Activated CD8-positive, alpha-beta T cell treated with anti-CD3 and anti-CD28 coated beads for 36 hours (primary cell): ENCODE data around the gene AFAP1. TPM values are rescaled to one million over a fixed set of nuclear protein-coding genes. Genes with fewer than 3 reads are reported as not detected.

ENCODE experiments used
- ATAC-seq: fragments of 200-7000 bp; cut with Tn5 transposase; one replicate; pipeline ENCODE4 v1.10.0; 2021; ENCODE audit warnings: mild to moderate bottlenecking, moderate library complexity
- CTCF ChIA-PET: fragments of 350-600 bp; sonication (Branson Sonifier 250); formaldehyde crosslinking; loops from one replicate; lab custom pipeline; 2021; ENCODE audit warnings: antibody characterized with exemption; lab: Charles Lee
- POLR2A ChIA-PET: fragments of 350-600 bp; sonication (Branson Sonifier 250); formaldehyde crosslinking; loops from one replicate; lab custom pipeline; 2021; ENCODE audit warnings: antibody characterized with exemption; lab: Charles Lee
- DNase-seq: peaks from one replicate; pipeline ENCODE4 v3.0.0-alpha.2; 2020
- H3K27ac Mint-ChIP-seq: one replicate; pipeline ENCODE4 v1.8.0; 2021; ENCODE audit warnings: mild to moderate bottlenecking, mixed read lengths
- H3K27me3 Mint-ChIP-seq: one replicate; pipeline ENCODE4 v1.8.0; 2021; ENCODE audit warnings: mixed read lengths
- H3K36me3 Mint-ChIP-seq: one replicate; pipeline ENCODE4 v1.8.0; 2021; ENCODE audit warnings: low read depth, mixed read lengths
- H3K4me1 Mint-ChIP-seq: one replicate; pipeline ENCODE4 v1.8.0; 2021; ENCODE audit warnings: low read depth, mixed read lengths
- H3K4me3 Mint-ChIP-seq: one replicate; pipeline ENCODE4 v1.8.0; 2021; ENCODE audit warnings: mild to moderate bottlenecking, moderate library complexity, mixed read lengths
- H3K9me3 Mint-ChIP-seq: one replicate; pipeline ENCODE4 v1.8.0; 2021; ENCODE audit warnings: mixed read lengths
- CTCF ChIP-seq: fragments of 200-600 bp; IDR thresholded peaks from one replicate; pipeline ENCODE4 v1.8.0; 2022; ENCODE audit warnings: antibody characterized with exemption, mild to moderate bottlenecking
- intact Hi-C: fragments of 100-400 bp; cut with micrococcal nuclease; formaldehyde crosslinking; loops from one replicate; pipeline ENCODE4 v1.10.0; 2022
- total RNA-seq, 2 experiments: library from RNA; stranded (reverse); gene quantifications; one replicate each; pipeline ENCODE4 v1.2.3, GENCODE V29; 2021

AFAP1 gene
- total RNA-seq, 2 experiments from 2014 or later = 25.5 to 26.5 TPM

GRCh38 chr4:7845493-7846128 is 94.0 kb downstream of the AFAP1 start:
- ATAC-seq (peak; percentile 40), DNase-seq (peak; percentile 52)
- intact Hi-C loops = no loop called here
- Mint-ChIP-seq H3K9me3 (no peaks in the 10 kb centered on the region), H3K36me3 (peaks cover 23% of the 10 kb centered on the region), H3K4me1 (peaks cover 34% of the 10 kb centered on the region), H3K4me3 (no peak overlapping the region), H3K27ac (no peak overlapping the region), H3K27me3 (no peaks in the 10 kb centered on the region)
- TF ChIP-seq CTCF = no peak
- ChIA-PET POLR2A (interaction anchor here (1.1 kb wide), 1 partner anchor 123 kb away, joined by 3 read pairs; no protein-coding TSS in a partner anchor), CTCF (interaction anchor here (1.1 to 2.9 kb wide), 10 partner anchors 19 to 67 kb away, joined by 4 to 14 read pairs (median 4); no protein-coding TSS in a partner anchor)

- Mint-ChIP-seq H3K9me3 (no peaks in the 10 kb centered on the region), H3K4me1 (peaks cover 30% of the 10 kb centered on the region), H3K27ac (no peak overlapping the region), H3K4me3 (no peak overlapping the region), H3K27me3 (no peaks in the 10 kb centered on the region), H3K36me3 (peaks cover 21% of the 10 kb centered on the region)
- peak; percentile 13 for TF ChIP-seq CTCF
- POLR2A ChIA-PET = interaction anchor here (1.0 to 1.1 kb wide), 4 partner anchors 10 to 126 kb away, joined by 3 to 4 read pairs (median 4); no protein-coding TSS in a partner anchor
- intact Hi-C loops = no loop called here
- ATAC-seq = no peak
- no peak for DNase-seq
- CTCF ChIA-PET = interaction anchor here (0.8 to 2.9 kb wide), 19 partner anchors 10 to 143 kb away, joined by 3 to 14 read pairs (median 5); no protein-coding TSS in a partner anchor
Observed at GRCh38 chr4:7844594-7844991, 95.1 kb downstream of the AFAP1 start.

GRCh38 chr4:7843831-7844593 is 95.6 kb downstream of the AFAP1 start:
- Mint-ChIP-seq H3K36me3 (peaks cover 19% of the 10 kb centered on the region), H3K9me3 (no peaks in the 10 kb centered on the region), H3K27ac (no peak overlapping the region), H3K4me3 (no peak overlapping the region), H3K4me1 (peaks cover 30% of the 10 kb centered on the region), H3K27me3 (no peaks in the 10 kb centered on the region)
- DNase-seq (peak; percentile 87), ATAC-seq (peak; percentile 95)
- POLR2A ChIA-PET = interaction anchor here (0.8 to 1.1 kb wide), 5 partner anchors 11 to 126 kb away, joined by 3 to 4 read pairs (median 3); no protein-coding TSS in a partner anchor
- TF ChIP-seq CTCF = peak; percentile 59
- CTCF ChIA-PET = interaction anchor here (0.7 to 2.9 kb wide), 23 partner anchors 10 to 615 kb away, joined by 3 to 14 read pairs (median 5); no protein-coding TSS in a partner anchor
- intact Hi-C loops = no loop called here

- Mint-ChIP-seq H3K36me3 (peaks cover 16% of the 10 kb centered on the region), H3K4me3 (no peak overlapping the region), H3K9me3 (no peaks in the 10 kb centered on the region), H3K27ac (no peak overlapping the region), H3K27me3 (no peaks in the 10 kb centered on the region), H3K4me1 (peaks cover 22% of the 10 kb centered on the region)
- ATAC-seq = no peak
- ChIA-PET POLR2A (no interaction called here), CTCF (interaction anchor here (1.0 to 2.3 kb wide), 3 partner anchors 38 to 145 kb away, joined by 3 to 14 read pairs (median 4); no protein-coding TSS in a partner anchor)
- DNase-seq = no peak
- intact Hi-C loops = no loop called here
- TF ChIP-seq CTCF = no peak
Observed at GRCh38 chr4:7842384-7843279, 97.0 kb downstream of the AFAP1 start.
